22Rv1 (cell line): ENCODE data around the gene CAPN7.

ENCODE experiments used
- ZFX ChIP-seq: fragments of 450-650 bp; IDR thresholded peaks from 2 replicates; pipeline ENCODE4 v1.6.1; 2017; ENCODE audit warnings: antibody characterized with exemption, borderline replicate concordance
- TF ChIP-seq, protein P1 (sequence below): fragments of 450-650 bp; IDR thresholded peaks from 2 replicates; pipeline ENCODE4 v1.5.1; 2017; ENCODE audit warnings: mild to moderate bottlenecking

DNA sequence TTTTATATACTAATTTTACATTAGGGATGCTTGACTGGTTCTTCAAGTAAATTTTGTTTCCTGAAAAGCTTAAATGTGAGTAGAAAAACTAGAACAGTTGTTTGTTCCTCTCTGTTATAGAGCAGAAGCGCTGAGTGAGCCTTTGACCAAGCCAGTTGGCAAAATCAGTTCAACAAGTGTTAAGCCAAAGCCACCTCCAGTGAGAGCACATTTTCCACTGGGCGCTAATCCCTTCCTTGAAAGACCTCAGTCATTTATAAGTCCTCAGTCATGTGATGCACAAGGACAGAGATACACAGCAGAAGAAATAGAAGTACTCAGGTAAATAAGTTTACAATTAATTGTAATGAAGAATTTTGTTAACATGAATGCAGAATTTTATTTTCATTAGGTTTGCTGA is 14.6 kb downstream of the CAPN7 start:
- TF ChIP-seq, protein P1, sequence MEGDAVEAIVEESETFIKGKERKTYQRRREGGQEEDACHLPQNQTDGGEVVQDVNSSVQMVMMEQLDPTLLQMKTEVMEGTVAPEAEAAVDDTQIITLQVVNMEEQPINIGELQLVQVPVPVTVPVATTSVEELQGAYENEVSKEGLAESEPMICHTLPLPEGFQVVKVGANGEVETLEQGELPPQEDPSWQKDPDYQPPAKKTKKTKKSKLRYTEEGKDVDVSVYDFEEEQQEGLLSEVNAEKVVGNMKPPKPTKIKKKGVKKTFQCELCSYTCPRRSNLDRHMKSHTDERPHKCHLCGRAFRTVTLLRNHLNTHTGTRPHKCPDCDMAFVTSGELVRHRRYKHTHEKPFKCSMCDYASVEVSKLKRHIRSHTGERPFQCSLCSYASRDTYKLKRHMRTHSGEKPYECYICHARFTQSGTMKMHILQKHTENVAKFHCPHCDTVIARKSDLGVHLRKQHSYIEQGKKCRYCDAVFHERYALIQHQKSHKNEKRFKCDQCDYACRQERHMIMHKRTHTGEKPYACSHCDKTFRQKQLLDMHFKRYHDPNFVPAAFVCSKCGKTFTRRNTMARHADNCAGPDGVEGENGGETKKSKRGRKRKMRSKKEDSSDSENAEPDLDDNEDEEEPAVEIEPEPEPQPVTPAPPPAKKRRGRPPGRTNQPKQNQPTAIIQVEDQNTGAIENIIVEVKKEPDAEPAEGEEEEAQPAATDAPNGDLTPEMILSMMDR = no peak
- no peak for TF ChIP-seq ZFX
